ENCODE measurements around the gene PDE4C. TPM values are rescaled to one million over a fixed set of nuclear protein-coding genes. Genes with fewer than 3 reads are reported as not detected.

The PDE4C gene
- total RNA-seq, 1 experiment from 2014 or later, result 0.90 TPM

- H3K36me3 Mint-ChIP-seq (ENCODE audit: insufficient read depth, unreplicated experiment), result peaks cover 26% of the 10 kb centered on the region
- intact Hi-C loops (cut with micrococcal nuclease; ENCODE audit: unreplicated experiment), result loop anchor here (10.0 kb wide), 1 partner anchor 143 kb away; the partner anchor contains the start of gene SSBP4
- DNase-seq, result no peak
- H3K27me3 Mint-ChIP-seq (ENCODE audit: unreplicated experiment), result no peaks in the 10 kb centered on the region
- H3K4me1 Mint-ChIP-seq (ENCODE audit: low read depth, unreplicated experiment), result no peaks in the 10 kb centered on the region
- H3K4me3 Mint-ChIP-seq (ENCODE audit: low read depth, unreplicated experiment), result no peak overlapping the region
- TF ChIP-seq CTCF (IDR thresholded peaks at IDR 0.05; ENCODE audit: unreplicated experiment), result no peak
- BruUV-seq (replicated peaks), result no TSS peak
- no peak overlapping the region for H3K27ac Mint-ChIP-seq (ENCODE audit: unreplicated experiment)
- no peaks in the 10 kb centered on the region for H3K9me3 Mint-ChIP-seq (ENCODE audit: low read depth, unreplicated experiment)
- CTCF ChIA-PET, result no interaction called here
Observed at GRCh38 chr19:18271433-18271841, 45.2 kb upstream of the PDE4C start.

GRCh38 chr19:18270326-18270725, 44.1 kb upstream of the PDE4C start:
- CTCF ChIA-PET, result interaction anchor here (0.7 kb wide), 2 partner anchors 9 to 52 kb away, joined by 3 to 5 read pairs; no protein-coding TSS in a partner anchor
- TF ChIP-seq CTCF (IDR thresholded peaks at IDR 0.05; ENCODE audit: unreplicated experiment), result no peak
- H3K27me3 Mint-ChIP-seq (ENCODE audit: unreplicated experiment), result no peaks in the 10 kb centered on the region
- H3K9me3 Mint-ChIP-seq (ENCODE audit: low read depth, unreplicated experiment), result no peaks in the 10 kb centered on the region
- intact Hi-C loops (cut with micrococcal nuclease; ENCODE audit: unreplicated experiment), result loop anchor here (10.0 kb wide), 1 partner anchor 144 kb away; the partner anchor contains the start of gene SSBP4
- no peak overlapping the region for H3K4me3 Mint-ChIP-seq (ENCODE audit: low read depth, unreplicated experiment)
- BruUV-seq (replicated peaks), result no TSS peak
- H3K4me1 Mint-ChIP-seq (ENCODE audit: low read depth, unreplicated experiment), result no peaks in the 10 kb centered on the region
- no peak overlapping the region for H3K27ac Mint-ChIP-seq (ENCODE audit: unreplicated experiment)
- no peak for DNase-seq
- peaks cover 21% of the 10 kb centered on the region for H3K36me3 Mint-ChIP-seq (ENCODE audit: insufficient read depth, unreplicated experiment)

GRCh38 chr19:18269070-18269723, 43.0 kb upstream of the PDE4C start:
- DNase-seq, result no peak
- Mint-ChIP-seq H3K27ac (ENCODE audit: unreplicated experiment) (no peak overlapping the region), H3K4me1 (ENCODE audit: low read depth, unreplicated experiment) (no peaks in the 10 kb centered on the region), H3K9me3 (ENCODE audit: low read depth, unreplicated experiment) (no peaks in the 10 kb centered on the region), H3K4me3 (ENCODE audit: low read depth, unreplicated experiment) (no peak overlapping the region), H3K36me3 (ENCODE audit: insufficient read depth, unreplicated experiment) (peaks cover 10% of the 10 kb centered on the region), H3K27me3 (ENCODE audit: unreplicated experiment) (no peaks in the 10 kb centered on the region)
- intact Hi-C loops (cut with micrococcal nuclease; ENCODE audit: unreplicated experiment), result no loop called here
- TF ChIP-seq CTCF (IDR thresholded peaks at IDR 0.05; ENCODE audit: unreplicated experiment), result no peak
- BruUV-seq (replicated peaks), result no TSS peak
- CTCF ChIA-PET, result no interaction called here

GRCh38 chr19:18266771-18267686, 40.8 kb upstream of the PDE4C start:
- BruUV-seq (replicated peaks), result no TSS peak
- CTCF ChIA-PET, result no interaction called here
- DNase-seq, result no peak
- Mint-ChIP-seq H3K36me3 (ENCODE audit: insufficient read depth, unreplicated experiment) (peaks cover 3% of the 10 kb centered on the region), H3K9me3 (ENCODE audit: low read depth, unreplicated experiment) (no peaks in the 10 kb centered on the region), H3K27ac (ENCODE audit: unreplicated experiment) (no peak overlapping the region), H3K27me3 (ENCODE audit: unreplicated experiment) (no peaks in the 10 kb centered on the region), H3K4me1 (ENCODE audit: low read depth, unreplicated experiment) (no peaks in the 10 kb centered on the region), H3K4me3 (ENCODE audit: low read depth, unreplicated experiment) (no peak overlapping the region)
- intact Hi-C loops (cut with micrococcal nuclease; ENCODE audit: unreplicated experiment), result no loop called here
- TF ChIP-seq CTCF (IDR thresholded peaks at IDR 0.05; ENCODE audit: unreplicated experiment), result no peak

Data from Calu3 (cell line).